Activated T-helper 17 cell treated with anti-CD3 and anti-CD28 coated beads, Interleukin-2, amount 50 U/mL, for 72 hours (primary cell): ENCODE data around the gene SMG9. TPM values are rescaled to one million over a fixed set of nuclear protein-coding genes. Genes with fewer than 3 reads are reported as not detected.
A peak's percentile ranks its signal among the peaks of the same experiment; 100 is the strongest.

Source experiments
- ATAC-seq: fragments of 150-1000 bp; cut with Tn5 transposase; replicated peaks from 2 replicates; pipeline ENCODE4 v1.10.0; 2021; ENCODE audit warnings: mild to moderate bottlenecking, moderate library complexity
- H3K27ac Mint-ChIP-seq: one replicate; pipeline ENCODE4 v1.8.0; 2022; ENCODE audit warnings: mixed read lengths
- H3K27me3 Mint-ChIP-seq: one replicate; pipeline ENCODE4 v1.8.0; 2022; ENCODE audit warnings: mixed read lengths
- H3K36me3 Mint-ChIP-seq: one replicate; pipeline ENCODE4 v1.8.0; 2022; ENCODE audit warnings: low read depth, mild to moderate bottlenecking, mixed read lengths
- H3K4me1 Mint-ChIP-seq: one replicate; pipeline ENCODE4 v1.8.0; 2022; ENCODE audit warnings: mixed read lengths
- H3K4me3 Mint-ChIP-seq: one replicate; pipeline ENCODE4 v1.8.0; 2022; ENCODE audit warnings: mild to moderate bottlenecking, mixed read lengths
- H3K9me3 Mint-ChIP-seq: one replicate; pipeline ENCODE4 v1.8.0; 2022; ENCODE audit warnings: mixed read lengths
- total RNA-seq, 2 donors: library from RNA; stranded (reverse); gene quantifications; one replicate each; pipeline ENCODE4 v1.2.3, GENCODE V29; 2022

Gene SMG9
- total RNA-seq, 2 donors from 2014 or later, result 70.4 to 109 TPM

GRCh38 chr19:43731846-43732245, 22.9 kb downstream of the SMG9 start:
- Mint-ChIP-seq H3K9me3 (no peaks in the 10 kb centered on the region), H3K27me3 (no peaks in the 10 kb centered on the region), H3K4me3 (no peak overlapping the region), H3K36me3 (peaks cover 76% of the 10 kb centered on the region), H3K4me1 (no peaks in the 10 kb centered on the region), H3K27ac (peak overlapping the region; percentile 18)
- no peak for ATAC-seq

- Mint-ChIP-seq H3K4me3 (no peak overlapping the region), H3K4me1 (no peaks in the 10 kb centered on the region), H3K36me3 (peaks cover 71% of the 10 kb centered on the region), H3K27ac (no peak overlapping the region), H3K9me3 (no peaks in the 10 kb centered on the region), H3K27me3 (no peaks in the 10 kb centered on the region)
- no peak for ATAC-seq
Observed at GRCh38 chr19:43731346-43731745, 23.4 kb downstream of the SMG9 start.

GRCh38 chr19:43729919-43730318, 24.8 kb downstream of the SMG9 start:
- H3K4me1 Mint-ChIP-seq, result no peaks in the 10 kb centered on the region

DNA sequence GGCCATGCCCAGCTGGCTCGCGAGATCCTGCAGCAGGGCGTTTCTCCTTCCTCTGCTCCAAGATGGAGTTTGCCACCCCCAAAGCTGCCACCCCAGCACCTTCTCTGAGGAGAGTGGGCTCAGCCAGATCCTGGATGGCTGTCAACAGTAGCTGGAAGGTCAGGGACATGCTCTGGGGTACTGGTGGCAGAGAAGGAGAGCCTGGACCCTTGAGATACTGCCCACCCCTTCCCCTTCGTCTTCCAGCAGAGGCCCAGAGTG, 27.2 kb downstream of the SMG9 start:
- peaks cover 35% of the 10 kb centered on the region for H3K36me3 Mint-ChIP-seq
- no peak overlapping the region for H3K4me3 Mint-ChIP-seq
- no peak for ATAC-seq
- H3K9me3 Mint-ChIP-seq, result no peaks in the 10 kb centered on the region
- H3K27me3 Mint-ChIP-seq, result no peaks in the 10 kb centered on the region
- no peaks in the 10 kb centered on the region for H3K4me1 Mint-ChIP-seq
- no peak overlapping the region for H3K27ac Mint-ChIP-seq

More at GRCh38 chr19:43729919-43730318, 24.8 kb downstream of the SMG9 start:
- no peak overlapping the region for H3K4me3 Mint-ChIP-seq
- no peaks in the 10 kb centered on the region for H3K27me3 Mint-ChIP-seq
- ATAC-seq, result no peak
- H3K36me3 Mint-ChIP-seq, result peaks cover 59% of the 10 kb centered on the region
- peak overlapping the region; percentile 5 for H3K27ac Mint-ChIP-seq
- H3K9me3 Mint-ChIP-seq, result no peaks in the 10 kb centered on the region

GRCh38 chr19:43726736-43727592, 27.8 kb downstream of the SMG9 start:
- no peaks in the 10 kb centered on the region for H3K4me1 Mint-ChIP-seq
- no peak overlapping the region for H3K27ac Mint-ChIP-seq
- H3K36me3 Mint-ChIP-seq, result peaks cover 29% of the 10 kb centered on the region
- H3K9me3 Mint-ChIP-seq, result no peaks in the 10 kb centered on the region
- ATAC-seq, result no peak
- no peaks in the 10 kb centered on the region for H3K27me3 Mint-ChIP-seq
- no peak overlapping the region for H3K4me3 Mint-ChIP-seq

DNA sequence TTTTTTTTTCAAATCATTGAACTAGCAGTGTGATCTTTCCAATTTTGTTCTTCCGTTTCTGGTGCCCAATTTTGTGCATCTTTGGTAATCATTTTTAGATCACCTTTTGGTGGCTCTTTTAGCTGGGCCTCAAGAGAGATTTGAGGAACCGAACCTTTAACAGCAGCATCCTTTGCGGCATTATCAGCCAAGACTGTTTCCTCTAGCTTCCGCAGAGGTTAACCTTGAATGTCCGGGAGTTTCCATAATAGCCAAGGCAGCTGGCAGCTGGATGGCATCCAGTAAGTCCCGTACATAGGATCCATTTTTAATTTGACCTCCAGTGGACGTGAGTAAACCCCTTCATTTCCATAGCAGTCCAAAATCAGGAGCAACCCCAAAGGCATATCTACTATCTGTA, 29.3 kb downstream of the SMG9 start:
- Mint-ChIP-seq H3K27ac (no peak overlapping the region), H3K36me3 (peaks cover 21% of the 10 kb centered on the region), H3K27me3 (no peaks in the 10 kb centered on the region), H3K9me3 (no peaks in the 10 kb centered on the region), H3K4me1 (no peaks in the 10 kb centered on the region), H3K4me3 (no peak overlapping the region)
- ATAC-seq, result no peak

- Mint-ChIP-seq H3K27me3 (no peaks in the 10 kb centered on the region), H3K36me3 (peaks cover 16% of the 10 kb centered on the region), H3K27ac (no peak overlapping the region), H3K4me1 (no peaks in the 10 kb centered on the region), H3K9me3 (no peaks in the 10 kb centered on the region), H3K4me3 (no peak overlapping the region)
- no peak for ATAC-seq
Observed at GRCh38 chr19:43724896-43725295, 29.9 kb downstream of the SMG9 start.

GRCh38 chr19:43723588-43723987, 31.2 kb downstream of the SMG9 start:
- Mint-ChIP-seq H3K27ac (no peak overlapping the region), H3K36me3 (peaks cover 6% of the 10 kb centered on the region), H3K27me3 (no peaks in the 10 kb centered on the region), H3K9me3 (no peaks in the 10 kb centered on the region), H3K4me1 (no peaks in the 10 kb centered on the region), H3K4me3 (no peak overlapping the region)
- no peak for ATAC-seq

DNA sequence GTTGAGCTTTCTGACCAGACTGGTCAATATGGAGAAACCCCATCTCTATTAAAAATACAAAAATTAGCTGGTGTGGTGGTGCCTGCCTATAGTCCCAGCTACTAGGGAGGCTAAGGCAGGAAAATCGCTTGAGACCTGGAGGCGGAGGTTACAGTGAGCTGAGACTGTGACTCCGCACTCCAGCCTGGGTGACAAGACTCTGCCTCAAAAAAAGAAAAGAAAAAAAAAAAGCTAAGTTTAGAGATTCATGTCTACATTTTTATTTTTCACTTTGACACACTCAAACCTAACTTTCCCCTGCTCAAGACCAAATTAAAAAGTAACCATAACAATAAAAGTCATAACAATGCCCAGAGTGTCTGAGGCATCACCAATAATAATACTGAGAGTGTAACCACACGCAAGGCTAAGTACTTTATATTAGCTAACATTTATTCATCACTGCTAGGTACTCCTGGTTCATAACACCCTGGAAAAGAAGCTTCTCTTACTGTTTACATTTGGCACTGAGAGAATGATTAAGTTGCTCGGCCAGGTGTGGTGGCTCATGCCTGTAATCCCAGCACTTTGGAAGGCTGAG, 33.2 kb downstream of the SMG9 start:
- ATAC-seq, result peak; percentile 85
- H3K27ac Mint-ChIP-seq, result peak overlapping the region; percentile 45
- H3K27me3 Mint-ChIP-seq, result no peaks in the 10 kb centered on the region
- H3K9me3 Mint-ChIP-seq, result no peaks in the 10 kb centered on the region
- H3K4me1 Mint-ChIP-seq, result no peaks in the 10 kb centered on the region
- H3K4me3 Mint-ChIP-seq, result no peak overlapping the region
- no peaks in the 10 kb centered on the region for H3K36me3 Mint-ChIP-seq

- Mint-ChIP-seq H3K4me3 (no peak overlapping the region), H3K9me3 (no peaks in the 10 kb centered on the region), H3K4me1 (no peaks in the 10 kb centered on the region), H3K27ac (peak overlapping the region; percentile 45), H3K27me3 (no peaks in the 10 kb centered on the region), H3K36me3 (no peaks in the 10 kb centered on the region)
- no peak for ATAC-seq
Observed at GRCh38 chr19:43720936-43721335, 33.8 kb downstream of the SMG9 start.

DNA sequence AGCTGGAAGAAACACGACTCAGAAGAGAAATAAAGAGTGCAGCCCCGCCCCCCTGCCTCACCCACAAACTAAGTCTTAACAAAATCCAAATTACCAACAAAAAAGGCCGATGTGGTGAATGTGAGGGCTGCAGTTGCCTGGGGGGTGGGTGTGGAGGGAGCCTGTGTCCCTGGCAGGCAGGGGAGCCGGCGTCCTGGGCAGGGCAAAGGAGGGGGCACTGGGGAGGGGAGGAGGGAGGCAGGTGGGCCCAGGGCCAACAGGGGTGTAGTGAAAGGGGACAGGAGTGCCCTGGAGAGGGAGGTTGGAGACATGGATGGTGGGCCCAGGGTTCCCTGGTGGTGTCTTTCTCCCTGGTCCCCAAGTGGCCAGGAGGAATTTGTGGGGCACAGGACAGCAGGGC, 34.8 kb downstream of the SMG9 start:
- Mint-ChIP-seq H3K4me3 (no peak overlapping the region), H3K4me1 (no peaks in the 10 kb centered on the region), H3K36me3 (no peaks in the 10 kb centered on the region), H3K9me3 (no peaks in the 10 kb centered on the region), H3K27me3 (no peaks in the 10 kb centered on the region), H3K27ac (no peak overlapping the region)
- ATAC-seq, result no peak

- H3K4me1 Mint-ChIP-seq, result no peaks in the 10 kb centered on the region
- H3K4me3 Mint-ChIP-seq, result no peak overlapping the region
- no peaks in the 10 kb centered on the region for H3K9me3 Mint-ChIP-seq
- peaks cover 3% of the 10 kb centered on the region for H3K27me3 Mint-ChIP-seq
- H3K27ac Mint-ChIP-seq, result no peak overlapping the region
- no peak for ATAC-seq
- H3K36me3 Mint-ChIP-seq, result no peaks in the 10 kb centered on the region
Observed at GRCh38 chr19:43719378-43719868, 35.3 kb downstream of the SMG9 start.

- no peaks in the 10 kb centered on the region for H3K36me3 Mint-ChIP-seq
- ATAC-seq, result no peak
- H3K27me3 Mint-ChIP-seq, result peaks cover 3% of the 10 kb centered on the region
- H3K27ac Mint-ChIP-seq, result no peak overlapping the region
- H3K4me3 Mint-ChIP-seq, result no peak overlapping the region
- H3K4me1 Mint-ChIP-seq, result no peaks in the 10 kb centered on the region
- no peaks in the 10 kb centered on the region for H3K9me3 Mint-ChIP-seq
Observed at GRCh38 chr19:43718627-43719377, 36.0 kb downstream of the SMG9 start.

DNA sequence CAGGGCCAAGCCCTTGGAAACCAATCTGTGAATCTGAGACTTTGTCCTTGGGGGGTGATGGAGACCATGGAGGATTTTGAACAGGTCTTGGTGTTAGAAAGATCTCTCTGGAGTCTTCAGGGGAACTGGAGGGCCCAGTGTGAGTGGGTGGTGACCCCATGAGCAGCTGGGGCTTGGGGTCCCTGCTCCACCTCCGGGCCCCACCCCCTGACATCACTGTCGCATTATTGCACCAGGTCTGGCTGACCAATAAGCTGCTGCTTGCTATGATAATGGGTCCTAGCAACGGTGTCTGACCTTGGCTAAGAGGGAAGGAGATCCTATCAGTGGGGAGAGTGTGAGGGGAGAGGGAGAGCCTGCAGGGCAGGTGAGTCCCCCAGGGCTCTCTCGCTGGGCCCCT, 39.0 kb downstream of the SMG9 start, which contains the start of gene IRGC:
Gene IRGC, plus strand, starts transcription at position 301 of the 400 bp plus-strand sequence. CDS start 2,483 bp downstream, outside the sequence.
- peaks cover 4% of the 10 kb centered on the region for H3K9me3 Mint-ChIP-seq
- no peaks in the 10 kb centered on the region for H3K36me3 Mint-ChIP-seq
- peaks cover 13% of the 10 kb centered on the region for H3K27me3 Mint-ChIP-seq
- H3K4me3 Mint-ChIP-seq, result no peak within 1 kb of the TSS
- ATAC-seq, result no peak
- H3K4me1 Mint-ChIP-seq, result peaks cover 6% of the 10 kb centered on the region
- H3K27ac Mint-ChIP-seq, result no peak within 1 kb of the TSS

- peaks cover 13% of the 10 kb centered on the region for H3K27me3 Mint-ChIP-seq
- ATAC-seq, result no peak
- H3K9me3 Mint-ChIP-seq, result peaks cover 4% of the 10 kb centered on the region
- no peak overlapping the region for H3K27ac Mint-ChIP-seq
- peaks cover 6% of the 10 kb centered on the region for H3K4me1 Mint-ChIP-seq
- H3K36me3 Mint-ChIP-seq, result no peaks in the 10 kb centered on the region
- no peak overlapping the region for H3K4me3 Mint-ChIP-seq
Observed at GRCh38 chr19:43713208-43713607, 41.6 kb downstream of the SMG9 start.
